HG03066 (cell line): ENCODE measurements around the gene SLC2A4RG.
"Not testable (repeated sequence)": the region's sequence is repeated elsewhere in the genome, so short reads cannot be mapped to it uniquely, and the experiment has no call there.

Source experiments
- ATAC-seq: cut with Tn5 transposase; IDR thresholded peaks from one replicate; pipeline ENCODE4 v1.9.1; 2021; ENCODE audit warnings: low read depth; ENCODE audit not compliant: unreplicated experiment

Gene SLC2A4RG

DNA sequence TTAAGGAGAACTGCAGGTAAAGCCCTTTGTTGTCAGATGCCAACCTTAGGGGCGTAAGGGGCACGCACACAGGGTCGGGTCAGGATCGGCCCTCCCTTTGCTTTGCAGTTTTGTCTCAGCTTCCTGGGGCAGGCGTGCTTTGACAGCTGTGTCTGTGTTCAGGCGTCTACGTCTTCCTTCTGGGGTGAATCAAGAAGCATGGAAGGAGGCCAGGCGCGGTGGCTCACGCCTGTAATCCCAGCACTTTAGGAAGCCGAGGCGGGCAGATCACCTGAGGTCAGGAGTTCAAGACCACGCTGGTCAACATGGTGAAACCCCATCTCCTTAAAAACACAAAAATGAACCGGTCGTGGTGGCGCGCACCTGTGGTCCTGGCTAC is 30.4 kb upstream of the SLC2A4RG start:
- ATAC-seq, result no peak

DNA sequence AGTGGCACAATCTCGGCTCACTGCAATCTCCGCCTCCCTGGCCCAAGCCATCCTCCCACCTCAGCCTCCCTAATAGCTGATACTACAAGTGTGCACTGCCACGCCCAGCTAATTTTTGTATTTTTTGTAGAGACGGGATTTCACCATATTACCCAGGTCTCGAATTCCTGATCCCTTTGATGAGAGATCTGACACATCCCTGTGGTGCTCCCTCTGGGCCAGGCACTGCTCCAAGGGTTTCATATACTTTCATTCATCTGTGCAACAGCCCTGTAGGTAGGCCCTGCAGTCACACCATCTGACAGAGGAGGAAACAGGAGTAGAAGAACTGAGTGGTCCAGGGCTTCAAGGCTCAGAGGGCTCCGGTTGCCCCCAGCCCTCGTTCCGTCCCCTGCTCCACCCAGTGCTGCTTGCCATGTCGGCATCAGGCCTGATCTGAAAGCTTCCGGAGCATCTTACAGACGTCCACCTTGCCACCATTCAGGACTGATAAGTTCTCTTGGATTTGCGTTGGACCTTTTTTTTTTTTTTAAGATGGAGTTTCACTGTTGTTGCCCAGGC is 28.4 kb upstream of the SLC2A4RG start:
- no peak for ATAC-seq

DNA sequence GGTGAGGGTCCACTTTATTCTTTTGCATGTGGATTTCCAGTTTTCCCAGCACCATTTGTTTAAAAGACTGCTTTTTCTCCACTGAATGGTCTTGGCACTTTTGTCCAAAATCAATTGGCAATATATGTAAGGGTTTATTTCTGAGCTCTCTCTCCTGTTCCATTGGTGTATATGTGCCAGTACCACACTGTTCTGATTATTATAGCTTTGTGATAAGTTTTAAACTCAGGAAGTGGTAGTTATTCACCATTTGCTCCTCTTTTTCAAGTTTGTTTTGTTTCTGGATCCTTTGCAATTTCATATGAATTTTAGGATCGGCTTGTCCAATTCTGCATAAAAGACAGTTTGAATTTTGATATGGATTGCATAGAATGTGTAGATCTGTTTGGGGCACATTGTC is 27.4 kb upstream of the SLC2A4RG start:
- ATAC-seq, result no peak

DNA sequence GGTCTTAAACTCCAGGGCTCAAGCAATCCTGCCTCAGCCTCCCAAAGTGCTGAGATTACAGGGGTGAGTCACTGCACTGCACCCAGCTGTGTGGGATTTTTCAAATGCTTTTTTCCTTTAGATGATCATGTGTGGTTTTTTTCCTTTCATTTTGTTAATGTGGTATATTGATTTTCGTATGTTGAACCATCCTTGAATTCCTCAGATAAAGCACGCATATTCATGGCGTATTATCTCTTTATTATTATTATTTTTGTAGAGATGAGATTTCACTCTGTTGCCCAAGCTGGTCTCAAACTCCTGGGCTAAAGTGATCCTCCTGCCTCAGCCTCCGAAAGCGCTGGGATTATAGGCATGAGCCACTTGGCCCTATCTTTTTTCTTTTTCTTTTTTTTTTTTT is 24.7 kb upstream of the SLC2A4RG start:
- ATAC-seq, result no peak

DNA sequence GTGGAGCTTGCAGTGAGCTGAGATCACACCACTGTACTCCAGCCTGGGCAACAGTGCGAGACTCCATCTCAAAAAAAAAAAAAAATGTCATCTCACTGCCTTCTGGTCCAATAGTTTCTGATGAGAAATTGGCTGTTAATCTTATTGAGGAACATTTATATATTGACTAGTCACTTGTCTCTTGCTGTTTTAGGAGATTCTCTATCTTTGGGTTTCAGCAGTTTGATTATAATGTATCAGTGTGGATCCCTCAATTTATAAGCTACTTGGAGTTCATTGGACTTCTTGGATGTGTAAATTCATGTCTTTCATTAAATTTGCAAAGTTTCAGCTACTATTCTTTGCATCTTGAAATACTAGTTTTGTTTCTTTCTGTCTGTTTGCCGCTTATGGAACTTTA is 20.6 kb upstream of the SLC2A4RG start:
- ATAC-seq, result no peak

DNA sequence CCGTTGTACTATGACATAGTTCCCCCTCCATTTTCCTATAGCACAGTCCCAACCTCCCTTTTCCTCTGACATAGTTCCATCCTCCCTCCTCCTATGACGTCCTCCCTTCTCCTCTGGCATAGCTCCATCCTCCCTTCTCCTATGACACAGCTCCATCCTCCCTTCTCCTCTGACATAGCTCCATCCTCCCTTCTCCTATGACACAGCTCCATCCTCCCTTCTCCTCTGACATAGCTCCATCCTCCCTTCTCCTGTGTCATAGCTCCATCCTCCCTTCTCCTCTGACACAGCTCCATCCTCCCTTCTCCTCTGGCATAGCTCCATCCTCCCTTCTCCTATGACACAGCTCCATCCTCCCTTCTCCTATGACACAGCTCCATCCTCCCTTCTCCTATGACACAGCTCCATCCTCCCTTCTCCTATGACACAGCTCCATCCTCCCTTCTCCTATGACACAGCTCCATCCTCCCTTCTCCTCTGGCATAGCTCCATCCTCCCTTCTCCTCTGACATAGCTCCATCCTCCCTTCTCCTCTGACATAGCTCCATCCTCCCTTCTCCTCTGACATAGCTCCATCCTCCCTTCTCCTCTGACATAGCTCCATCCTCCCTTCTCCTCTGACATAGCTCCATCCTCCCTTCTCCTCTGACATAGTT is 16.5 kb upstream of the SLC2A4RG start:
- not testable (repeated sequence) for ATAC-seq

DNA sequence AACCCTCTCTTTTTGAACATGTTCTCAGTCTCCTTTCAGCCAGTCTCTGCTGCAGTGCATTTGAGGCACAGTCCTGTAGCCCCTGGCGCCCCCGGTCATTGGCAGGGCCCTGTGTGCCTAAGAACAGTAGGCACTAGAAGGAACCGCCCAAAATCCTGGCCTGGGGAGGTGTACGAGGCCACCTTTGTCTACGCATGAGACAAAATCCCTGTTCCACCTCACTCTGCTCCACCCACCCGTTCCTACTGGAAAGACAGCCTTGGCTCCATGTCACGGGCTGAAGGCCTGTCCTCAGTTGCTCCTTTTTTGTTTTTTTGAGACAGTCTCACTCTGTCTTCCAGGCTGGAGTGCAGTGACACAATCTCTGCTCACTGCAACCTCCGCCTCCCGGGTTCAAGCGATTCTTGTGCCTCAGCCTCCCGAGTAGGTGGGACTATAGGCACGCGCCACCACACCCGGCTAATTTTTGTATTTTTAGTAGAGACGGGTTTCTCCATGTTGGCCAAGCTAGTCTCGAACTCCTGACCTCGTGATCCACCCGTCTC is 9.3 kb upstream of the SLC2A4RG start:
- not testable (repeated sequence) for ATAC-seq

DNA sequence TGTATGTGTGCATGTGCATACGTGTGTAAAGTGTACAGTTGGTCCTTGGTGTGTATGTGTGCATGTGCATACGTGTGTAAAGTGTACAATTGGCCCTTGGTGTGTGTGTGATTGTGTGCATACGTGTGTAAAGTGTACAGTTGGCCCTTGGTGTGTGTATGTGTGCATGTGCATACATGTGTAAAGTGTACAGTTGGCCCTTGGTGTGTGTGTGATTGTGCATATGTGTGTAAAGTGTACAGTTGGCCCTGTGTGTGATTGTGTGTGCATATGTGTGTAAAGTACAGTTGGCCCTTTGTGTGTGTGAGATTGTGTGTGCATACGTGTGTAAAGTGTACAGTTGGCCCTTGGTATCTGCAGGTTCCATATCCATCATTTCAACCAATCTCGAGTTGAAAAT is 8.2 kb upstream of the SLC2A4RG start:
- ATAC-seq, result no peak

DNA sequence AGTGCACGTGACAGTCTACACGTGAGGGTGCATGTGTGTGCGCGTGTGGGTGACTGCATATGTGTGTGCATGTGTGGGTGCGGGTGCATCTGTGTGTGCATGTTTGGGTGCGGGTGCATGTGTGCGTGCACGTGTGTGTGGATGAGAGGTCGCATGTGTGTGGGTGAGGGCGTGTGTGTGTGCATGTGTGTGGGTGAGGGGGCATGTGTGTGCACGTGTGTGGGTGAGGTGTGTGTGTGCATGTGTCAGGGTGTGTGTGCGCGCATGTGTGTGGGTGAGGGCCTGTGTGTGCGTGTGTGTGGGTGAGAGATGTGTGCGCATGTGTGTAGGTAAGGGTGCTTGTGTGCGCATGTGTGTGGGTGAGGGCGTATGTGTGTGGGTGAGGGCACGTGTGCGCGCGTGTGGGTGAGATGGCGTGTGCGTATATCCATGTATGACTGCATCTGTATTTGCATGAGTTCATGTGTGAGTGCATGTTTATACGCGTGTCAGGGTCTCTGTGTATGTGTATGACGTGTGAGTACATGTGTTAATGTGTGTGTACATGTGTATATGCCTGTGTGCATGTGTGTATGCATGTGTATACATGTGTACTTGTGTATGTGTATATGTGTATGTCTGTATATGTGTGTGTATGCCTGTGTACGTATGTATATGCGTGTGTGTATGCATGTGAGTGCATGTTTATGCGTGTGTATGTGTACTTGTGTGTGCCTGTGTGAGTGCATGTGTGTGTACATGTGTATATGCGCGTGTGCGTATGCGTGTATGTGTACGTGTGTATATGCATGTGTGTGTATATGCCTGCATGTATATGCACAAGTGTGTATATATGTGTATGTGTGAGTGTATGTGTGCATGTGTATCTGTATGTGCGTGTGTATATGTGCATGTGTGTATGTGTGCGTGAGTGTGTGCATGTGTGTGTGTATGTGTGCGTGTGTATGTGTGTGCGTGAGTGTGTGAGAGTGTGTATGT is 7.2 kb upstream of the SLC2A4RG start:
- no peak for ATAC-seq

DNA sequence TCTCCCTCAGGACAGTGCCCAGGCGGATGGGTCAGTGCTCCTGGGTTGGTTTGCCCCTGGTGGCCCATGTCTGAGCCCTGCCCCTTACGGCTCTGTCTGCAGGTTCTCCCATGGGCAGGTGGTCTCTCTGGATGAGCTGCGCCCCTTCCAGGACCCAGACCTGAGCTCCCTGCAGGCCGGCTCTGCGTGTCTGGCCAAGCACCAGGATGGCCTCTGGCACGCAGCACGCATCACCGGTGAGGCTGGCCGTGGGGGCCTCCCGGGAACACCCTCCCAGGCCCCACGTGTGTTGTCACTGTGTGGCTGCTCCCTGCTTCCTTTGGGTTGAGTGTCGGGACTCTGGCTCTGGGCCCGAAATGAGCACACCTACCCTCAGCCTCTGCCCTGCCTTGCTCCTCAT is 6.5 kb upstream of the SLC2A4RG start:
- ATAC-seq, result no peak

DNA sequence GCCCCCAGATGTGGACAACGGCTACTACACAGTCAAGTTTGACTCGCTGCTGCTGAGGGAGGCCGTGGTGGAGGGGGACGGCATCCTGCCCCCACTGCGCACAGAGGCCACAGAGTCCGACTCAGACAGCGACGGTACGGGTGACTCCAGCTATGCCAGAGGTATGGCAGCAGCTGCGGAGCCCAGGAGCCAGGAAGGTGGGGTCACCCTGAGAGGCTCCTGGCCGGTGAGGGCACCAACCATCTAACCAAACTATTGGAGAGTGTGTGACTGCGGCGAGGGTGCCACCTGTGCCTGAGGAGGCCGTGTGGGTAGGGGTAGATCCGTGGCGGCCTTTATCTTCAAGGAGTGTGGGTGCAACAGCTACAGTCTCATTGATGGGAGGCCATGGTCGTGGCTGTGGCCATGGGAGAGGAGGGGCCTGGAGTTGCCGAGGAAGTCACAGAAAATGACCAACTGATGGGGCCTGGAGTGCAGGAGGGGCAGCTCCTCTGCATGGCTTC is 5.9 kb upstream of the SLC2A4RG start:
- ATAC-seq, result no peak

DNA sequence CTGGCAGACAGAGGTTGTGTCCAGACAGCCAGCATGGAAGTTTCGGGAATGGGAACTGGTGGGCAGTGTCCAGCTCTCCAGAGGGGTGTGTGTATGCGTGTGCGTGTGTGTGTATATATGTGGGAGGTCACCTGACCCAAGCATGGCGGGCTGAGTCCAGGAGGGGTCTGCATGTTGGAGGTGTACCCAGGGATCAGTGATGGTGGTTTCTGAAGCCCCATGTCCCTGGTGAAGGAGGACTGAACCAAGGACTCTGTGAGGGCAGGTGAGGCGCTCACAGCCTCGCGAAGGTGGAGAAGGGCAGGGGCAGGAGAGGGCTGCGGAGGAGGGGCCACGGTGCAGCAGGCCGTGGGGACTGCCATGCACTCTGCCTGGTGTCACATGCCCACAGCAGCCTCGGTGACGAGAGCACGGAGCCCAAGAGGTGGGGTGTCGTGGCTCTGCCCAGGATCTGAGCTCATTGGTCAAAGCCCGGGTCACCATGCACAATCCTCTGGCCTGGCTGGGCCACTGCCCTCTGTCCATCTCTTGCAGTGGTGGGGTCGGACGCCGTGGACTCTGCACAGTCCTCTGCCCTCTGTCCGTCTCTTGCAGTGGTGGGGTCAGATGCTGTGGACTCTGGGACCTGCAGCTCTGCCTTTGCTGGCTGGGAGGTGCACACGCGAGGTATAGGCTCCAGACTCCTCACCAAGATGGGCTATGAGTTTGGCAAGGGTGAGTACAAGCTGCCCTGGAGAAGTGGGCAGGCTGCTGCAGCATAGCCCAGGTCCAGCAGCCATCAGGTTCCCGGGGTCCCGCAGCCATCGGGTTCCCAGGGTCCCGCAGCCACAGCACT is 5.2 kb upstream of the SLC2A4RG start:
- no peak for ATAC-seq

DNA sequence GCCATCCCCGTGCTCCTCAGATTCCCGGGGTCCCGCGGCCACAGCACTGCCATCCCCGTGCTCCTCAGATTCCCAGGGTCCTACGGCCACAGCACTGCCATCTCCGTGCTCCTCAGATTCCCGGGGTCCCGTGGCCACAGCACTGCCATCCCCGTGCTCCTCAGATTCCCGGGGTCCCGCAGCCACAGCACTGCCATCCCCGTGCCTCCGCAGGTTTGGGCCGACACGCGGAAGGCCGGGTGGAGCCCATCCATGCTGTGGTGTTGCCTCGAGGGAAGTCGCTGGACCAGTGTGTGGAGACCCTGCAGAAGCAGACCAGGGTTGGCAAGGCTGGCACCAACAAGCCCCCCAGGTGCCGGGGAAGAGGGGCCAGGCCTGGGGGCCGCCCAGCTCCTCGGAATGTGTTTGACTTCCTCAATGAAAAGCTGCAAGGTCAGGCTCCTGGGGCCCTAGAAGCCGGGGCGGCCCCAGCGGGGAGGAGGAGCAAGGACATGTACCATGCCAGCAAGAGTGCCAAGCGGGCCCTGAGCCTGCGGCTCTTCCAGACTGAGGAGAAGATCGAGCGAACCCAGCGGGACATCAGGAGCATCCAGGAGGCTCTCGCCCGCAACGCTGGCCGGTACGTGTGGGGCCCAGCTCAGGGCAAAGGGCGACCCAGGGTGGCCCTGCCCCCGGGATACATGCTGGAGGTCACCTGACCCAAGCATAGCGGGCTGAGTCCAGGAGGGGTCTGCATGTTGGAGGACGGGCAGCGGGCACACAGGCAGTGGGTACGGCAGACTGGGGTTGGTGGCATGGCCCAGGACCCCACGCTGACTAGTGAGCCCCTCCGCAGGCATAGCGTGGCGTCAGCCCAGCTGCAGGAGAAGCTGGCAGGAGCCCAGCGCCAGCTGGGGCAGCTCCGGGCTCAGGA is 4.4 kb upstream of the SLC2A4RG start:
- ATAC-seq, result no peak

DNA sequence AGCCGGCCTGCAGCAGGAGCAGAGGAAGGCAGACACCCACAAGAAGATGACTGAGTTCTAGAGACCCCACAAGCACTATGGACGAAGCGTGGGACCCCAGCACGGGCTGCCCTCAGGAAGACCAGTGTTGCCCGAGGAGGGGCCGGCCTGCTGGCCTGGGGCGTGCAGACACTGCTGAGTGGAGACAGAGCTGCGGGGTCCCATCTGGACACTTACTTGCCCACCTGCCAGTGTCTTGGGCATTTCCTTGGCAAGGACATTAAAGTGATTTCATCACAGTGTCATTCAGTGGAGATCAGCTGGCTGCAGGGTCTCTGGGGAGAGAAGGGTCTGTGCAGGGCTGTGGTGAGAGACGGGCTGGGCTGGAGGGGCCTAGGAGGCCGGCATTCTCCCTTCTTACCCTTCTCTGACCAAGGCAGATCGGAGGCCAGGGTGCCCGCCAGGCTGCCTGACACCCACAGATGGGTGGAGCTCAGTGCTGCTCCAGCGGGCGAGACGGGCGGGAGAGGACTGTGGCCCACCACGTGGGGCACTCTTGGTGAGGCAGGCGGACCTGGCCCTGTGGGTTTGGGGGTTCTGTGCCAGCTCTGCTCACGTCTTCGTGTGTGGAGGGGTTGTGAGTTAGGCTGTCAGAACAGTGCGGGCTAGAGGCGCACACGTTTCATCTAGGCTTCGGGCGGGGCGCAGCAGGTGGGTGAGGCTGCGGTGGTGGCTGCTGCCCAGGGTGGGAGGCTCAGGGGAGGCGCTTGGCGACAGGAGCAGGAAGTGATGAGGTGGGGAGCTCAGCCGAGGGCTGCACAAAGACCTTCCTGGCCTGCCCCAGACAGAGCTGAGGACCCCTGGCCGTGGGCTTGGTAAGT is 3.5 kb upstream of the SLC2A4RG start, which contains the start of gene LIME1:
Gene LIME1, plus strand, starts transcription at position 806 of the 860 bp plus-strand sequence. CDS start 886 bp downstream, outside the sequence.
- no peak for ATAC-seq

DNA sequence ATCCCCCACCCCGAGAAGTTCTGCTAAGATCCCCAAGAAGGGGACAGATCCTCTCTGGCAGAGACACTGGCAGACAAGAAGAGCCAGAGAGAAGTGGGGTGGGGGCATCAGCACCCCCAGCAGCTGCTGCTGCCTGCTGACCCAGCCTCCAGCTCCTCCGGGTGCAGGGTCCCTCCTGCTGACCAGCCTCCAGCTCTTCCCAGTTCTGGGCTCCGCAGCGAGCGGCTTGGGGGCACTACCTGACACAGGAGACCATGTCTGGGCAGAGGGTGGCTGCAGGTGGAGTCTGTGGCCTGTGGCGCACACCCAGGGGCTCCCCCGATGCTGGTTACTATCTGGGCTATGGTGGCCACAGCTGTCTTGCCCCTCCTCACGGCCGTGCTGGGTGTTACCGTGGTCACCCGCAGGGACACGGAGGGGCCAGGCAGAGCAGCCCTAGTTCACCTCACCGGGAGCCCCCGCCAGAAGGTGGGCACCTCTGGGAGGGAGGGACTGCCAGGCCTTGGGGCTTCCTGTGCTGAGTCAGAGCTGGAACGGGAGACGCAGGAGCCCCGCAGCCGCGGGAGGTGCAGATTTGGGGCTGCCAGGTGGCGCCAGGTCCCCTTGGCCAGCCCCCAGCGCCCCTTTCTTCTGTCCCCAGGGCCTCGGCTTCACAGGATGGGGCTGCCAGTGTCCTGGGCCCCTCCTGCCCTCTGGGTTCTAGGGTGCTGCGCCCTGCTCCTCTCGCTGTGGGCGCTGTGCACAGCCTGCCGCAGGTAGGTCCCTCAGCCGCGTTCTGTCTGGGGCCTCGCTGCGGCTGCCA is 2.5 kb upstream of the SLC2A4RG start:
- no peak for ATAC-seq

DNA sequence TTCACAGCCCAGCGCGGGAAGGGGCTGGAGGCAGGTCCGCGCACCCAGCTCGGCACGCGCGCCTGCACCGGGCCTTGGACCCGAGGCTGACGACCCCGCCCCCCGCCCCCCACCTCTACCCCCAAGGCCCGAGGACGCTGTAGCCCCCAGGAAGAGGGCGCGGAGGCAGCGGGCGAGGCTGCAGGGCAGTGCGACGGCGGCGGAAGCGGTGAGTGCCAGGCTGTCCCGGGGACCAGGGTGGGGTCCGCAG is 2.0 kb upstream of the SLC2A4RG start:
- ATAC-seq, result no peak

DNA sequence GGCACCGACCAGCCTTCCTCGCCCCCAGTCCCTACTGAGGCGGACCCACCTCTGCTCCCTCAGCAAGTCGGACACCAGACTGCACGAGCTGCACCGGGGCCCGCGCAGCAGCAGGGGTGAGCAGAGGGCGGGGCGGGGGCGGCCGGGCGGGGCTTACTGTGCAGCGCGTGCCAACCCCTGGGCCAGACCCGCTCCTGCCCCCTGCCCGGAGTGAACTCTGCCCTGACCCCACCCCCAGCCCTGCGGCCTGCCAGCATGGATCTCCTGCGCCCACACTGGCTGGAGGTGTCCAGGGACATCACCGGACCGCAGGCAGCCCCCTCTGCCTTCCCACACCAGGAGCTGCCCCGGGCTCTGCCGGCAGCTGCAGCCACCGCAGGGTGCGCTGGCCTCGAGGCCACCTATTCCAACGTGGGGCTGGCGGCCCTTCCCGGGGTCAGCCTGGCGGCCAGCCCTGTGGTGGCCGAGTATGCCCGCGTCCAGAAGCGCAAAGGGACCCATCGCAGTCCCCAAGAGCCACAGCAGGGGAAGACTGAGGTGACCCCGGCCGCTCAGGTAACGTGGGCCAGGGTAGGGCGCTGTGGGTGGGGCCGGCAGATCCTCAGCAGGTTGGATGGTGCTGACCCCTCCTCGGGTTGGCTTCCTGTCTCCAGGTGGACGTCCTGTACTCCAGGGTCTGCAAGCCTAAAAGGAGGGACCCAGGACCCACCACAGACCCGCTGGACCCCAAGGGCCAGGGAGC is 1.5 kb upstream of the SLC2A4RG start:
- no peak for ATAC-seq
